LNCAP (cell line): ENCODE results near the gene WDR38.

Experiments
- CTCF ChIP-seq: fragments of 450-650 bp; IDR thresholded peaks from 2 replicates; pipeline ENCODE4 v1.5.1; 2017; ENCODE audit warnings: mild to moderate bottlenecking

The WDR38 gene

GRCh38 chr9:124828489-124829333, 24.5 kb upstream of the WDR38 start:
- TF ChIP-seq CTCF = no peak

- no peak for TF ChIP-seq CTCF
Observed at GRCh38 chr9:124829334-124829669, 24.0 kb upstream of the WDR38 start.

- TF ChIP-seq CTCF = no peak
Observed at GRCh38 chr9:124830593-124830992, 22.7 kb upstream of the WDR38 start.

- TF ChIP-seq CTCF = no peak
Observed at GRCh38 chr9:124831642-124832364, 21.5 kb upstream of the WDR38 start.

- TF ChIP-seq CTCF = no peak
Observed at GRCh38 chr9:124834591-124834990, 18.7 kb upstream of the WDR38 start.

- TF ChIP-seq CTCF = no peak
Observed at GRCh38 chr9:124835026-124835557, 18.2 kb upstream of the WDR38 start.

GRCh38 chr9:124839612-124840299, 13.5 kb upstream of the WDR38 start:
- 0 out of 2 replicates have a peak, but pooled peaks have one; percentile 7 for TF ChIP-seq CTCF
